Stimulated activated CD8-positive, alpha-beta memory T cell treated with anti-CD3 and anti-CD28 coated beads, Interleukin-12 subunit alpha, Interleukin-12 subunit beta, amount 100 ng/mL, for 1 hour (primary cell): ENCODE results near the gene LY9.

ENCODE experiments used
- DNase-seq: peaks from one replicate; pipeline ENCODE4 v3.0.0-alpha.2; 2020; ENCODE audit warnings: low read depth

LY9 gene

GRCh38 chr1:160836981-160837557, 41.1 kb downstream of the LY9 start:
- no peak for DNase-seq

- peak; percentile 72 for DNase-seq
Measured at GRCh38 chr1:160837558-160838205, 41.7 kb downstream of the LY9 start.

DNA sequence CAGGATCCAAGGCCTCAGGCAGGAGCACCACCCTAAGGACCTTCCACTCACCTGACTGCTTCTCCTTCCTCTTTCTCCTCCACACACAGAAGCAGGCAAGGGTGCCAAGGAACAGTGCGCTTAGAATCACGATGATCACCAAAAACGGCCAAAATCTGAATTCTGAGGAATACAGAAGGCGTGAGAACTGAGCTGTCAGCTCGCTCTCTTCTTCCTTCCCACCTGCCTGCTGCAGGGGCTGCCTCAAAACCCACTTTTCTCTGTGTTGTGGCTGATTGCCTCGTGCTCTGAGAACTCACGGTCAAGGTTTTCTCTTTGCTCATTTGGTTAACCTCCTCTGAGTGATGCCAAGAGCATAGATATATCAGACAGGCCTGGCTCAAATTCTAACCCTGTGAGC, 42.9 kb downstream of the LY9 start:
- DNase-seq, result no peak

- no peak for DNase-seq
Measured at GRCh38 chr1:160839746-160840145, 43.8 kb downstream of the LY9 start.

DNA sequence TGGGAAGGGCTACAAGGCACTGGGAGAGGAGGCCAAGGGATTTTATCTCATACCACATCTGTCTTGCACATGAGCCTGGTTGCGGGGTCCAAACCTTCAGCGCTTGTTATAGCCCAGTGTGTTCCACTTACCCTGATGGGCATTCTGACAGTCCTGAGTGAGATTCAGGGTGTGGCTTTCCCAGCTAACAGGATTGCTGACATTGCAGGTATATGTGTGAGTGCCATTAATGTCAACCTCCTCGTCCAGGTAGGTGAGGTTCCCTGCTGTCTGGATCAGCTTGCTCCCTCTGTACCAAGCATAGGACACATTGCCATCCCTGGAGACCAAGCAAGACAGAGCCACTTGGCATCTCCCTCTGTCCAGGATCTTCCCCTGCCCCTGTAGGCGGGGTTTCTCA, 45.1 kb downstream of the LY9 start:
- DNase-seq, result no peak

DNA sequence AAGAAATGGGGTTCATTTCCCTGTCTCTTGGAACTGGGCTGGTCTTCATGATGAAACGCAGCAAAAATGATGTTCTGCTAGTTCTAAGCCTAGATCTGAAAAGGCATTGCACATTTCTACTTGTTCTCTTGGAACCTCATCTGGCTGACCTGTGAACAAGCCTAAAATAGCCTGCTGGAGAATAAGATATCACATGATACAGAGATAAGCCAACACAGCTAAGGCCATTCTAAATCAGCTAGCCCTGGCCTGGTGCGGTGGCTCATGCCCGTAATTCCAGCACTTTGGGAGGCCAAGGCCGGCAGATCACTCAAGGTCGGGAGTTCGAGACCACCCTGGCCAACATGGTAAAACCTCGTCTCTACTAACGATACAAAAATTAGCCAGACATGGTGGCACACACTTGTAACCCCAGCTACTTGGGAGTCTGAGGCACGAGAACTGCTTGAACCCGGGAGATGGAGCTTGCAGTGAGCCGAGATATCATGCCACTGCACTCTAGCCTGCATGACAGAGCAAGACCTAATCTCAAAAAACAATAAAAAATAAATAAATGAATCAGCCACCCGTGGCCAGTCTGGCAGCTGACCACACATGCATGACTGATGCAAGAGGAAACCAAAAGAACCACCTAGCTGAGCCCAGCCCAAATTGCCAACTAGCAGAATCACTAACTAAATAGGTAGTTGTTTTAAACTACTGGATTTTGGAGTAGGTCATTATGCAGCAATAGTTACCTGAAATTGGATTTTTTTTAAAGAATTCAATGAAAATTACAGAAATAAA, 48.7 kb downstream of the LY9 start:
- no peak for DNase-seq

DNA sequence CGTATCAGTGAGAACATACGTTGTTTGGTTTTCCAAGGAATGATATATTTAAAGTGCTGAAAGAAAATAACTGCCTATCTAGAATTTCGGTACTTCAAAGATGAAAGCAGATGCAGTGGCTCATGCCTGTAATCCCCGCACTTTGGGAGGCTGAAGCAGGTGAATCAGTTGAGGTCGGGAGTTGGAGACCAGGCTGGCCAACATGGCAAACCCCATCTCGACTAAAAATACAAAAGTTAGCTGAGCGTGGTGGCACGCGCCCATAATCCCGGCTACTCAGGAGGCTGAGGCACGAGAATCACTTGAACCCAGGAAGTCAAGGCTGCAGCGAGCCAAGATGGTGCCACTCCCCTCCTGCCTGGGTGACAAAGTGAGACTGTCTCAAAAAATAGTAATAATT, 50.3 kb downstream of the LY9 start:
- no peak for DNase-seq

GRCh38 chr1:160850541-160850940, 54.6 kb downstream of the LY9 start:
- DNase-seq, result no peak

DNA sequence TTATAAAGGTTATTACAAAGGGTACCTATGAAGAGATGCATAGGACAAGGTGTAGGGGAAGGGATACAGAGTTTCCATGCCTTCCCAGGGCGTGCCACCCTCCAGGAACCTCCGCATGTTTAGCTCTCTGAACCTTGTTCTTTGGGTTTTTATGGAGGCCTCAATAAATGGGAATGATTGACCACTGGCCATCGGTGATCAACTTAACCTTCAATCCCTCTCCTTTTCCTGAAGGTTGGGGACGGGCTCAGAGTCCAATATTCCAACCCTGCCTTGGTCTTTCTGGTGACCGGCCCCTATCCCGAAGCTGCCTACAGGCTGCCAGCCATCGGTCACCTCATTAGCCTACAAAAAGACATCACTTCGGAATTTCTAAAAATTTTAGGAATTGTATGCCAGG, 55.0 kb downstream of the LY9 start:
- DNase-seq, result no peak

DNA sequence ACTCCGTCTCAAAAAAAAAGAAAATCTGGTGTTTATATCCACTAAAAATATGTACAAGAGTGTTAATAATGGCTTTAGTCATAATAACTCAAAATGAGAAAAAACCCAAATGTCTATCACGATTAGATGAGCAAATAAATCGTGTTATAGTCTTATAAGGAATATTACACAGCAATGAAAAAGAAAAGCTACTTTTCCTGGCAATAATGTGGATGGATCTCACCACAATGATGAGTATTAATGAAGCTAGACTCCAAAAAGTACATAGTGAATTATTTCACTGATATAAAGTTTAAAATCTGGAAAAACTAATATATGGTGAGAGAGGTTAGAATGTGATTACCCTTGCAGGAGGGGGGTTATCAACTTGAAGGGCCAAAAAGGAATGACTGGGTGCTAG, 57.0 kb downstream of the LY9 start:
- DNase-seq, result no peak

GRCh38 chr1:160853754-160854153, 57.8 kb downstream of the LY9 start:
- DNase-seq, result no peak

DNA sequence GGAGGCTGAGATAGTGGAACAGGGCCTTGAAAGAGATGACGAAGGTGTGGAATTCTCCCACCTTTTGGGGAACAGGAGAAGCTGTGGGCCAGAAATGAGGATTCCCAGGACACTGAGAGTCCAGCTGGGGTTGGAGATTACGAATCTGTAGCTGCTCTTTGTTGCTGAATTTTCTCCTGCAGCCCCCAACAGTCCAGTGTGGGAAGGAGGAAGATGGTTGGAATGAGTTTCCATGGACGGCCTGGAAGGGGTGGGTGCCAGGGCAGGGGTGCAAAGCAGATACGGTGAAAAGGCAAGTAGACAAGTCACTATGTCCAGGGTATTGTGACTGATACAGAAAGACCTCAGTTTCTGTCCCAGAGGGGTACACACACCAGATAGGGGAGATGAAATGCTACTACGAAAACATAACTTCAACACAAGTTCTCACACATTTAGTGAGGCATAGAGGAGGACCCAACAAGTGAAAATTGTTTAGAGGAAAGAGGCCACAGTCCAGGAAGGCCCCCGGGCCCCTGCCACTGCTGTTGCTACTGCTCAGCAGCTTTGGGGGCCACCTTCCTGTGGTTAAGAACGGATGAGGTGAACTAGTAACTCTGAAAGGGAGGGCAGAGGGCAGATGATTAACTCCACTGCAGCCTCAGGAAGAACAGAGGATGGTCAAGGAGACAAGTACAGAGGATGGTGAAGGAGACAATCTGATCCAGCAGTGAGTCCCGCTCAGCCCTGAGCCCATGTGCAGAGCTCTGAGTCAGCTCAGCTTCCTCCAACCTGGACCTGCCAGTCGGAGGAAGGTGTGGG, 59.4 kb downstream of the LY9 start:
- DNase-seq, result no peak

DNA sequence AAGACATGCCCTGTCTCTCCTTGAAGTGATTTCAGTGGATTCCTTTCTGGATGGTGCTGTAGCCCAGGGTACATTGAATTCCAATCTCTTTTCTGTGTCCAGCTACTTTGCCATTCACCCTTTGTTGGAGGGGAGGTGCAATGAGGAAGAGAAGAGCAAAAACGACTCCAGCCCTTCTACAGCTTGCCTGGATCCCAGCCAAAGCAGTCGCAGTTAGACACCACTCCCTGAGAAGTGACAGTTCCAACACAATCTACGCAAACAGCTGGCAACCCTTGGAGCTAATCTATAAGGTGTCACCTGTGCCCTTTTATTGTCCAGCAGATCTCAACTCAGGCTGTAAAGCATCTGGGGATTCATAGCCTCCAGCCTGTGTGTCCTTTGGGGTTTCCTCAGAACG, 62.1 kb downstream of the LY9 start:
- DNase-seq, result no peak

- no peak for DNase-seq
Measured at GRCh38 chr1:160858507-160858906, 62.5 kb downstream of the LY9 start.

DNA sequence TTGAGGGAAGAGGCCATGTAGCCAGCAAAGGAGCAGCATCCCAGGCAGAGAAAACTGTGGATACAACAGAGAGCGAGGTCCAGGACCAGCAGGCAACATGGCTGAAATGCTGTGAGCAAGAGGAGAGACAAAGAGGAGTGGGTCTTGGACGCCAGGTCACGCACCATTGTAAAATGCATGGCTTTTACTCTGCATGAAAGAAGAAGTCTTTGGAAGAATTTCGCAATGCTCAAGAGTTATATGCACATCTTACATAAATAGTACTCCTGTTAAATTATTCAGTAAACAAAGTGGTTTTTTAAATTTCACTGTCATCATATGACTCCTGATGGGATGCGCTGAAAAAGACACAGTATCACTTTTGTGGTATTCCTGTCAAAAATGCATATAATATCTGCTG, 63.2 kb downstream of the LY9 start:
- no peak for DNase-seq

GRCh38 chr1:160860840-160861505, 65.0 kb downstream of the LY9 start:
- no peak for DNase-seq

DNA sequence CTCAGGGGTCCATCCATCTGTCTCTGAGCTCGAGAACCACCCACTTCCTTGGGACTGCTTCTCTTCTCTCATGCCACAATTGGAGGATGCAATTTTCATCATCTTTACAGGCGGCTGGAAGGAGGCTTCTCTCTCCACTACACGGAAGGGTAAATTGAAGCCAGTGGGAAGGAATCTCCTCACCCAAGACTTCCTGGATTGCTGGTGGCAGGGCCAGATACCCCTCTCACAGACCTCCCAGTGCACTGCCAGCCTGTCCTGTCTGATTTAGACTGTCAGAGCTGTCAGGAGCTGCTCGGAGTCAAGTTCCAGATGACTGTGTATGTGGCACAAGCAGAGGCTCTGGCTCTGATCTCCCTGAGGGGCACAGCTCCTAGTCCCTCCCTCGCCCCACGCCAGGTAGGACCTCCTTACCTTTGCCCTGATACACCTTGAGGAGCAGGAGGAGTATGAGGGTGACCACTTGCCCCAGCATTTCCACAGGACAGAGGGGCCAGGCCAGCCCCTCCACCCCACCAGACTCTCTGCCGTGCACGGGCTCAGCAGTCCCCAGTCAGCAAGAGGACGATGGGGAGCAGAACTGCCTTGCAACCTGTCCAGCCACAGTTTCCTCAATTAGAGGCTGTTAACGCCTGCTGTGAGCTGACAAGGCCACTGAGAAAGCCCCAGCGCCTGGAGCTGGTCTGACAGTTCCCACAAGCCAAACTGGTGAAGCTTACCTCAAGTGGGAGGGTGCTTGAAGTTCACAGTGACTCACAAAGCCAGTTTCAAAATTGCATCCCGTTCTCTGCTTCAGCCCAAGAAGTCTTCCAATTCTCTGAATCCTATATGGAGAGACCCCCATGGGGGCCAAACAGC, 66.5 kb downstream of the LY9 start, which contains the start of gene CD244:
CD244 (minus strand) TSS at position 685 of the 858 bp plus-strand sequence; CDS start at position 475, 210 bp downstream.
- DNase-seq, result peak; percentile 30

DNA sequence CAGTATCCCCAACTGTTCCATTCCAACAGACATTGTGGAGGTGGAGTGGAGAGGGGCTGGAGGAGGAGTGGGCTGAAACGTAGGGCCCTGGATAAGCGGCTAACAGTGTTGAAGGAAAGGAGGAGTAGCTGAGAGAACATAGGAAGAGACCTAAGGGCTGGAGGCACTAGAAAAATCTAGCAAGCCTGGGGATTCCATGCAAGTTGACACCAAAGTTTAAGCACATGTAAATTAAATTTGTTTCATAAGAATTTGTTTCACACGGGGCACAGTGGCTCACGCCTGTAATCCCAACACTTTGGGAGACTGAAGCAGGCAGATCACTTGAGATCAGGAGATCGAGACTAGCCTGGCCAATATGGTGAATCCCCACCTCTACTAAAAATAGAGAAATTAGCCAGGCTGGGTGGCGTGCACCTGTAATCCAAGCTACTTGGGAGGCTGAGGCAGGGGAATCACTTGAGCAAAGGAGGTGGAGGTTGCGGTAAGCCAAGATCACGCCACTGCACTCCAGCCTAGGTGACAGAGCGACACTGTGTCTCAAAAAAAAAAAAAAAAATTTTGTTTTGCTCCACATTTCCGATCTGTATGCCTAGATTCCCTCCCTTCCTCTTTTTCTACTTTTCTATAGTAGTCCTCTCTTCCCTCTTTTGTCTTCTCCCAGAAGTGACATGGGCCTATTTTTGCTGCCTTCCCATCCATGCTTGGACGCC, 67.2 kb downstream of the LY9 start:
- no peak for DNase-seq

DNA sequence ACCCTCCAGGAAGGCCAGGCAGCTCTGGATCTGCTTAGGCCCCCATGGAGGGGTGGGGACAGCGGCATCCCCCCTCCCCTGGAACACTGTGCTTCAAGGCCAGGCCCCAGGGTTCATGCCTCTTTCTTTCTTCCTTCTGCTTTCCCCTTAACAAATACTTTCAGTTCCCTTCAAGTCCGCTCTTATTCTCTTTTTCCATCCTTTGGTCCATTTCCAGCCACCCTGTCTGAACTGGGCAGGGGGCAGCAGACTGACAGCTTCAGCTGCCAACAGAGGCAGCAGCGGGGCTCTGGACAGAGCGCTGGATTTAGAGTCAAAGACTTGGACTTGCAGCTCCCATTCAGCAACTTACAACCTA, 67.8 kb downstream of the LY9 start:
- no peak for DNase-seq

GRCh38 chr1:160864173-160864572, 68.2 kb downstream of the LY9 start:
- DNase-seq, result no peak
